ENCODE results near the gene DDX31.

DNA sequence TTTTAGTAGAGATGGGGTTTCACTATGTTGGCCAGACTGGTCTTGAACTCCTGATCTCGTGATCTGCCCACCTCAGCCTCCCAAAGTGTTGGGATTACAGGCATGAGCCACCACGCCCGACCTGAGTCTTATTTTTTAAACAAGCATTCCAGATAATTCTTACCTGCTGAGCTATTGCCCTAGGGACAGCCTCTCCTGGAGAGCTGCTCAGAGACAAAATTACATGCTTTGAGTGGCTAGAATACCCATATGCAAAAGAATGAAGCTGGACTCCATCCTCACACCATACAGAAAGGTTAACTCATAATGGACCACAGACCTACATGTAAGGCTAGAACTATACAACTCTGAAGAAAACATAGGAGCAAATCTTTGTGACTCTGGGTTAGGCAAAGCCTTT is 42.1 kb upstream of the DDX31 start:
- TF ChIP-seq POLR2AphosphoS5 (IDR thresholded peaks at IDR 0.05; ENCODE audit: low read depth, low read length): no peak
- TF ChIP-seq TAF1 (IDR thresholded peaks at IDR 0.05; ENCODE audit: borderline replicate concordance, insufficient read depth, low read length): no peak
- TF ChIP-seq, protein P1, sequence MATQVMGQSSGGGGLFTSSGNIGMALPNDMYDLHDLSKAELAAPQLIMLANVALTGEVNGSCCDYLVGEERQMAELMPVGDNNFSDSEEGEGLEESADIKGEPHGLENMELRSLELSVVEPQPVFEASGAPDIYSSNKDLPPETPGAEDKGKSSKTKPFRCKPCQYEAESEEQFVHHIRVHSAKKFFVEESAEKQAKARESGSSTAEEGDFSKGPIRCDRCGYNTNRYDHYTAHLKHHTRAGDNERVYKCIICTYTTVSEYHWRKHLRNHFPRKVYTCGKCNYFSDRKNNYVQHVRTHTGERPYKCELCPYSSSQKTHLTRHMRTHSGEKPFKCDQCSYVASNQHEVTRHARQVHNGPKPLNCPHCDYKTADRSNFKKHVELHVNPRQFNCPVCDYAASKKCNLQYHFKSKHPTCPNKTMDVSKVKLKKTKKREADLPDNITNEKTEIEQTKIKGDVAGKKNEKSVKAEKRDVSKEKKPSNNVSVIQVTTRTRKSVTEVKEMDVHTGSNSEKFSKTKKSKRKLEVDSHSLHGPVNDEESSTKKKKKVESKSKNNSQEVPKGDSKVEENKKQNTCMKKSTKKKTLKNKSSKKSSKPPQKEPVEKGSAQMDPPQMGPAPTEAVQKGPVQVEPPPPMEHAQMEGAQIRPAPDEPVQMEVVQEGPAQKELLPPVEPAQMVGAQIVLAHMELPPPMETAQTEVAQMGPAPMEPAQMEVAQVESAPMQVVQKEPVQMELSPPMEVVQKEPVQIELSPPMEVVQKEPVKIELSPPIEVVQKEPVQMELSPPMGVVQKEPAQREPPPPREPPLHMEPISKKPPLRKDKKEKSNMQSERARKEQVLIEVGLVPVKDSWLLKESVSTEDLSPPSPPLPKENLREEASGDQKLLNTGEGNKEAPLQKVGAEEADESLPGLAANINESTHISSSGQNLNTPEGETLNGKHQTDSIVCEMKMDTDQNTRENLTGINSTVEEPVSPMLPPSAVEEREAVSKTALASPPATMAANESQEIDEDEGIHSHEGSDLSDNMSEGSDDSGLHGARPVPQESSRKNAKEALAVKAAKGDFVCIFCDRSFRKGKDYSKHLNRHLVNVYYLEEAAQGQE (IDR thresholded peaks at IDR 0.05; ENCODE audit: insufficient read depth in 1 of 2, low read depth in 2 of 2, low read length in 2 of 2): no peak
- TF ChIP-seq SIN3A (IDR thresholded peaks at IDR 0.05; ENCODE audit: borderline replicate concordance, insufficient read depth, low read length): no peak
